Measurements from ENCODE around the gene ACAN. TPM values are rescaled to one million over a fixed set of nuclear protein-coding genes. Genes with fewer than 3 reads are reported as not detected.

ACAN gene
- total RNA-seq, 2 experiments from 2014 or later, result not detected

DNA sequence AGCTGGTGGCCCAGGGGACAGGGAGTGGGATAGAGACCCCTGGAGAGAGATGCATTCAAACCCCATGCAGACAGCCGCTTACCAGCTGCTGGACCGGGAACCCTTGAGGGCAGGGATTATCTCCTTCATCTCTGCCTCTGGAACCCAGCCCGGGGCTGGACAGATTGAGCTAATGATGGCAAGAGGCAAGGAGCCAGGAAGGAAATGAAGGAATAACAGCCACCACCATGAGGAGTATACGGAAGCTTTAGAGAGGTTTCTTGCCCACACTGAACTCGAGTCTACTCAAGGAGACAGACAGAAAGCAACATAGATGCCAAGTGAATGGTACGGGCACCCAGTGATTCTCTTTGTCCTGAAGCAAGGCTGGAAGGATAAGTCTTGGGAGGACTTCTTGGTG, 68.9 kb downstream of the ACAN start:
- DNase-seq, result no peak
- Mint-ChIP-seq H3K4me1 (ENCODE audit: low read depth) (no peaks in the 10 kb centered on the region), H3K27me3 (no peaks in the 10 kb centered on the region), H3K4me3 (no peak overlapping the region), H3K27ac (no peak overlapping the region), H3K36me3 (ENCODE audit: low read depth) (peaks cover 9% of the 10 kb centered on the region), H3K9me3 (no peaks in the 10 kb centered on the region)
- intact Hi-C loops (cut with micrococcal nuclease), result no loop called here
- POLR2A ChIA-PET, result no interaction called here
- CTCF ChIA-PET, result no interaction called here
- no peak for TF ChIP-seq CTCF (IDR thresholded peaks at IDR 0.05)
- no peak for ATAC-seq

DNA sequence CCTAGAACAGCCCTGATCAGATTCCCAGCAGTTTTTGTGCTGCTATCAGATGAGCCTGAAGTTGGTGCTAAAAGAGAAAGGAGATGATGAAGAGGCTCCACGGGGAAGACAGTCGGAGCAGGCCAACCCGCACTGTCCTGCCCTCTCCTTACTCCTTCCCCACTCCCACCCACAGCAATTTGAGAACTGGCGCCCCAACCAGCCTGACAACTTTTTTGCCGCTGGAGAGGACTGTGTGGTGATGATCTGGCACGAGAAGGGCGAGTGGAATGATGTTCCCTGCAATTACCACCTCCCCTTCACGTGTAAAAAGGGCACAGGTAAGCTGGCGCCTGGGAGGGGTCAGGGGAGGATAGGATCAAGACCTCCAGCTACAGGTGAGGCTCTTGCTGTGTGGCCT, 69.5 kb downstream of the ACAN start:
- ATAC-seq (no peak), DNase-seq (no peak)
- H3K9me3 Mint-ChIP-seq, result no peaks in the 10 kb centered on the region
- CTCF ChIA-PET, result no interaction called here
- no peak for TF ChIP-seq CTCF (IDR thresholded peaks at IDR 0.05)
- intact Hi-C loops (cut with micrococcal nuclease), result no loop called here
- no peak overlapping the region for H3K27ac Mint-ChIP-seq
- POLR2A ChIA-PET, result no interaction called here
- H3K27me3 Mint-ChIP-seq, result no peaks in the 10 kb centered on the region
- peaks cover 9% of the 10 kb centered on the region for H3K36me3 Mint-ChIP-seq (ENCODE audit: low read depth)
- no peak overlapping the region for H3K4me3 Mint-ChIP-seq
- H3K4me1 Mint-ChIP-seq (ENCODE audit: low read depth), result no peaks in the 10 kb centered on the region

DNA sequence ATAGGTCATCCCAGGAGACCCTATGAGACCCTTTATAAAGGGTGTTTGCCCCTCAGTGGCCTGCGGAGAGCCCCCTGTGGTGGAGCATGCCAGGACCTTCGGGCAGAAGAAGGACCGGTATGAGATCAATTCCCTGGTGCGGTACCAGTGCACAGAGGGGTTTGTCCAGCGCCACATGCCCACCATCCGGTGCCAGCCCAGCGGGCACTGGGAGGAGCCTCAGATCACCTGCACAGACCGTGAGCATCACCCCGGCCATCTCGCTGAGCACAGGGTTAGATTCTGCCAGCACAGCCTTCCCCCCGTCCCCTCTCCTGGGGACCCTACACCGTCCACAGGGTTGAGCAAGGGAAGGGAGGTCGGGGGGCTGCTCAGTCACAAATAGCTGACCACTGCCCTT, 70.5 kb downstream of the ACAN start:
- ATAC-seq, result no peak
- DNase-seq, result no peak
- Mint-ChIP-seq H3K27ac (no peak overlapping the region), H3K9me3 (no peaks in the 10 kb centered on the region), H3K4me1 (ENCODE audit: low read depth) (no peaks in the 10 kb centered on the region), H3K4me3 (no peak overlapping the region), H3K36me3 (ENCODE audit: low read depth) (peaks cover 11% of the 10 kb centered on the region), H3K27me3 (no peaks in the 10 kb centered on the region)
- ChIA-PET CTCF (no interaction called here), POLR2A (no interaction called here)
- no peak for TF ChIP-seq CTCF (IDR thresholded peaks at IDR 0.05)
- intact Hi-C loops (cut with micrococcal nuclease), result no loop called here

- DNase-seq (no peak), ATAC-seq (no peak)
- no peak overlapping the region for H3K27ac Mint-ChIP-seq
- no peaks in the 10 kb centered on the region for H3K27me3 Mint-ChIP-seq
- H3K4me1 Mint-ChIP-seq (ENCODE audit: low read depth), result no peaks in the 10 kb centered on the region
- POLR2A ChIA-PET, result no interaction called here
- CTCF ChIA-PET, result no interaction called here
- H3K9me3 Mint-ChIP-seq, result no peaks in the 10 kb centered on the region
- H3K4me3 Mint-ChIP-seq, result no peak overlapping the region
- H3K36me3 Mint-ChIP-seq (ENCODE audit: low read depth), result peaks cover 12% of the 10 kb centered on the region
- TF ChIP-seq CTCF (IDR thresholded peaks at IDR 0.05), result no peak
- intact Hi-C loops (cut with micrococcal nuclease), result no loop called here
Measured at GRCh38 chr15:88874275-88874674, 71.0 kb downstream of the ACAN start.

DNA sequence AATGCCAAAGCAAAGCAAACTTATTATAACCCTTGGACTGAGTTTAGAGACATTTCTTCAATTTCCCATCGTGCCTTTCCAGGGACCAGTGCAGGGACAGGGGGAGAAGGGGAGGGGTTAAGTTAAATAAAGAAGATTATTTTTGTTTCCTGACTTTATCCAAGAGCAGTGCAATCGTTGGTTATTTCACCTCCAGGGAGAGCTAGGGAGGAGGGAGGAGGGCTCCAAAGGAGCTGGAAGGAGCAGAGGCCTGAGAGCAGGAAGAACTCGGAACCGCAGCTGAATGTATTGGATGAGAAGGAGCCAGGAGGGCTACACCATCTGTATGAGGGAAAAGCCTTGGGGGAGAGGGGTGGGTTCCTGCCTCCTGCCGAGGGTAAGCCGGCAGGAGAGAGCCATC, 71.4 kb downstream of the ACAN start:
- intact Hi-C loops (cut with micrococcal nuclease), result no loop called here
- CTCF ChIA-PET, result no interaction called here
- Mint-ChIP-seq H3K4me3 (no peak overlapping the region), H3K4me1 (ENCODE audit: low read depth) (no peaks in the 10 kb centered on the region), H3K27me3 (no peaks in the 10 kb centered on the region), H3K36me3 (ENCODE audit: low read depth) (peaks cover 16% of the 10 kb centered on the region), H3K27ac (no peak overlapping the region), H3K9me3 (no peaks in the 10 kb centered on the region)
- ATAC-seq (no peak), DNase-seq (no peak)
- POLR2A ChIA-PET, result no interaction called here
- no peak for TF ChIP-seq CTCF (IDR thresholded peaks at IDR 0.05)

All from activated CD8-positive, alpha-beta T cell treated with anti-CD3 and anti-CD28 coated beads for 36 hours (primary cell).